ENCODE data around the gene ATXN7L1.

The ATXN7L1 gene

GRCh38 chr7:105902325-105902911 is 26.0 kb upstream of the ATXN7L1 start:
- H3K36me3 ChIP-seq (replicated peaks): no peaks in the 10 kb centered on the region
- no peak overlapping the region for H3K27ac ChIP-seq
- H3K27me3 ChIP-seq (replicated peaks): no peaks in the 10 kb centered on the region
- in situ Hi-C loops (cut with HindIII; ENCODE audit: low pct_ligation_motif_present, low sequenced_read_pairs): no loop called here
- DNase-seq: no peak
- TF ChIP-seq CTCF (IDR thresholded peaks at IDR 0.05; ENCODE audit: low read depth, low read length, missing control alignments): no peak
- no peak overlapping the region for H3K4me3 ChIP-seq (ENCODE audit: low read depth, low read length)

GRCh38 chr7:105897999-105898398 is 21.6 kb upstream of the ATXN7L1 start:
- Histone ChIP-seq H3K27ac (no peak overlapping the region), H3K4me3 (ENCODE audit: low read depth, low read length) (no peak overlapping the region), H3K36me3 (replicated peaks) (no peaks in the 10 kb centered on the region), H3K27me3 (replicated peaks) (no peaks in the 10 kb centered on the region)
- TF ChIP-seq CTCF (IDR thresholded peaks at IDR 0.05; ENCODE audit: low read depth, low read length, missing control alignments): no peak
- in situ Hi-C loops (cut with HindIII; ENCODE audit: low pct_ligation_motif_present, low sequenced_read_pairs): no loop called here
- DNase-seq: no peak

GRCh38 chr7:105896407-105896911 is 20.1 kb upstream of the ATXN7L1 start:
- no peak overlapping the region for H3K4me3 ChIP-seq (ENCODE audit: low read depth, low read length)
- no peak overlapping the region for H3K27ac ChIP-seq
- TF ChIP-seq CTCF (IDR thresholded peaks at IDR 0.05; ENCODE audit: low read depth, low read length, missing control alignments): no peak
- in situ Hi-C loops (cut with HindIII; ENCODE audit: low pct_ligation_motif_present, low sequenced_read_pairs): no loop called here
- H3K36me3 ChIP-seq (replicated peaks): no peaks in the 10 kb centered on the region
- no peaks in the 10 kb centered on the region for H3K27me3 ChIP-seq (replicated peaks)
- DNase-seq: no peak

GRCh38 chr7:105894131-105894530 is 17.7 kb upstream of the ATXN7L1 start:
- Histone ChIP-seq H3K36me3 (replicated peaks) (no peaks in the 10 kb centered on the region), H3K27ac (no peak overlapping the region), H3K27me3 (replicated peaks) (no peaks in the 10 kb centered on the region), H3K4me3 (ENCODE audit: low read depth, low read length) (no peak overlapping the region)
- no peak for DNase-seq
- TF ChIP-seq CTCF (IDR thresholded peaks at IDR 0.05; ENCODE audit: low read depth, low read length, missing control alignments): no peak
- in situ Hi-C loops (cut with HindIII; ENCODE audit: low pct_ligation_motif_present, low sequenced_read_pairs): no loop called here

GRCh38 chr7:105892387-105892786 is 16.0 kb upstream of the ATXN7L1 start:
- no peaks in the 10 kb centered on the region for H3K36me3 ChIP-seq (replicated peaks)
- DNase-seq: no peak
- in situ Hi-C loops (cut with HindIII; ENCODE audit: low pct_ligation_motif_present, low sequenced_read_pairs): no loop called here
- no peaks in the 10 kb centered on the region for H3K27me3 ChIP-seq (replicated peaks)
- no peak overlapping the region for H3K4me3 ChIP-seq (ENCODE audit: low read depth, low read length)
- no peak for TF ChIP-seq CTCF (IDR thresholded peaks at IDR 0.05; ENCODE audit: low read depth, low read length, missing control alignments)
- H3K27ac ChIP-seq: no peak overlapping the region
